PC-9 (cell line): ENCODE data around the gene RAPGEF6.

Experiments
- EZH2 ChIP-seq: fragments of 200-600 bp; sonication (generic); IDR thresholded peaks from 2 replicates; pipeline ENCODE4 v1.8.0; 2017; ENCODE audit warnings: antibody characterized with exemption, low read depth
- TF ChIP-seq, protein P1 (sequence below): fragments of 200-600 bp; sonication (generic); conservative IDR thresholded peaks from 2 replicates; pipeline ENCODE4 v1.6.1; 2017; ENCODE audit warnings: mixed run types, antibody characterized with exemption, mild to moderate bottlenecking, moderate library complexity

DNA sequence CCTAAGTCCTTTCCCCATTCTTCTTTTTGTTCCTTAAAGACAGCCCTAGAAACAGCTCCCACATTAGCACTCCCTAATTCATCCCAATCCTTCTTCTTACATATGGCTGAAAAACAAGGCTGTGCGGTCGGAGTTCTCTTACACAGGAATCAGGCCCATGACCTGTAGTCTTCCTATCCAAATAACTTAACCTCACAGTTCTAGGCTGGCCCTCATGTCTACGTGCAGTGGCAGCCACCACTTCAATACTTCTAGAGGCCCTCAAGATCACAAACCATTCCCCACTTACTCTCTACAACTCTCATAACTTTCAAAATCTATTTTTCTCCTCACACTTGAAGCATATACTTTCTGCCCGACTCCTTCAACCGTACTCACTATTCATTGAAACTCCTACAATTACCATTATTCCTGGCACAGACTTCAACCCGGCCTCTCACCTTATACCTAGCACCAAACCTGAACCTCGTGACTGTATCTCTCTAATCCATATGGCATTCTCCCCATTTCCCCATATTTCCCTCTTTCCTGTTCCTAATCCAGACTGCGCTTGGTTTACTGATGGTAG is 59.3 kb downstream of the RAPGEF6 start:
- TF ChIP-seq, protein P1, sequence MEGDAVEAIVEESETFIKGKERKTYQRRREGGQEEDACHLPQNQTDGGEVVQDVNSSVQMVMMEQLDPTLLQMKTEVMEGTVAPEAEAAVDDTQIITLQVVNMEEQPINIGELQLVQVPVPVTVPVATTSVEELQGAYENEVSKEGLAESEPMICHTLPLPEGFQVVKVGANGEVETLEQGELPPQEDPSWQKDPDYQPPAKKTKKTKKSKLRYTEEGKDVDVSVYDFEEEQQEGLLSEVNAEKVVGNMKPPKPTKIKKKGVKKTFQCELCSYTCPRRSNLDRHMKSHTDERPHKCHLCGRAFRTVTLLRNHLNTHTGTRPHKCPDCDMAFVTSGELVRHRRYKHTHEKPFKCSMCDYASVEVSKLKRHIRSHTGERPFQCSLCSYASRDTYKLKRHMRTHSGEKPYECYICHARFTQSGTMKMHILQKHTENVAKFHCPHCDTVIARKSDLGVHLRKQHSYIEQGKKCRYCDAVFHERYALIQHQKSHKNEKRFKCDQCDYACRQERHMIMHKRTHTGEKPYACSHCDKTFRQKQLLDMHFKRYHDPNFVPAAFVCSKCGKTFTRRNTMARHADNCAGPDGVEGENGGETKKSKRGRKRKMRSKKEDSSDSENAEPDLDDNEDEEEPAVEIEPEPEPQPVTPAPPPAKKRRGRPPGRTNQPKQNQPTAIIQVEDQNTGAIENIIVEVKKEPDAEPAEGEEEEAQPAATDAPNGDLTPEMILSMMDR: no peak
- TF ChIP-seq EZH2: no peak
